BJ (cell line): ENCODE measurements around the gene RASGRF1. TPM values are rescaled to one million over a fixed set of nuclear protein-coding genes. Genes with fewer than 3 reads are reported as not detected.
A peak's percentile ranks its signal among the peaks of the same experiment; 100 is the strongest.

Experiments
- CTCF ChIA-PET: fragments of 350-600 bp; formaldehyde crosslinking; extraction: SDS; loops from one replicate; lab custom pipeline; 2021; ENCODE audit warnings: antibody characterized with exemption, inconsistent platforms; lab: Yijun Ruan, JAX
- POLR2A ChIA-PET: fragments of 300-600 bp; sonication (Branson Sonifier 250); formaldehyde crosslinking; extraction: SDS; loops from one replicate; lab custom pipeline; 2021; ENCODE audit warnings: antibody characterized with exemption; lab: Charles Lee
- DNase-seq: peaks from one replicate; pipeline ENCODE4 v3.0.0-alpha.2; 2011; ENCODE audit warnings: low read depth
- H3K27me3 ChIP-seq: 2 replicates; pipeline ENCODE4 v1.6.0; 2011; ENCODE audit warnings: low read length; ENCODE audit not compliant: control insufficient read depth, insufficient read depth
- H3K36me3 ChIP-seq: 2 replicates; pipeline ENCODE4 v1.5.1; 2011; ENCODE audit warnings: low read length; ENCODE audit not compliant: control insufficient read depth, insufficient read depth
- H3K4me3 ChIP-seq: 2 replicates; pipeline ENCODE4 v1.5.1; 2011; ENCODE audit warnings: low read depth, mild to moderate bottlenecking, control low read depth, low read length
- polyA plus RNA-seq: library from polyadenylated mRNA; depleted of rRNA; stranded (reverse); fragments of >200 nt; gene quantifications from 2 replicates; pipeline ENCODE4 v1.2.3, GENCODE V29; 2011
- TF ChIP-seq, protein P1 (sequence below): IDR thresholded peaks from 2 replicates; pipeline ENCODE4 v1.5.1; 2011; ENCODE audit warnings: low read depth, mild to moderate bottlenecking, control low read depth, inconsistent platforms, low read length, moderate library complexity; ENCODE audit not compliant: insufficient read depth

The RASGRF1 gene
- polyA plus RNA-seq, 1 experiment, result 0.31 TPM

DNA sequence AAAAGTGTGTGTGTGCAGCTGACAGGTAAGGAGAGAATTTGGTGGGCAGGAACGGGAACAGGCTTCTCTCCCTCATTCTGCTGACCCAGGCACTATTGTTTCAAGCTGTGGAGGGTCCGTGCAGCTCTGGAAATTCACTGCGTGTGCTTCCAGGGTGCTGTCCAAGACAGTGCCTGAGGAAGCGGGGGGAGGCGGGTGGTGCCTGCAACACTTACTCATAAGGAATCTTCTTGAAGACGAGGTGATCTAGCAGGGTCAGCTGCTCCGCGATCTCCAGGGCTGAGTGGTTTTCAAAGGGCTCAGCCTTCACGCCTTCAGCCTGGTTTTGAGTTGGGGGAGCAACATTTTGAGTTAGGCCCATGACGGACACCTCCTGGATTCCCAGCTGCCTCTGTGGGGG, 99.1 kb downstream of the RASGRF1 start:
- DNase-seq, result no peak
- Histone ChIP-seq H3K36me3 (no peaks in the 10 kb centered on the region), H3K4me3 (no peak overlapping the region), H3K27me3 (no peaks in the 10 kb centered on the region)
- POLR2A ChIA-PET, result no interaction called here
- CTCF ChIA-PET, result interaction anchor here (0.6 to 1.1 kb wide), 3 partner anchors 13 to 678 kb away, joined by 3 to 4 read pairs (median 3); no protein-coding TSS in a partner anchor
- TF ChIP-seq, protein P1, sequence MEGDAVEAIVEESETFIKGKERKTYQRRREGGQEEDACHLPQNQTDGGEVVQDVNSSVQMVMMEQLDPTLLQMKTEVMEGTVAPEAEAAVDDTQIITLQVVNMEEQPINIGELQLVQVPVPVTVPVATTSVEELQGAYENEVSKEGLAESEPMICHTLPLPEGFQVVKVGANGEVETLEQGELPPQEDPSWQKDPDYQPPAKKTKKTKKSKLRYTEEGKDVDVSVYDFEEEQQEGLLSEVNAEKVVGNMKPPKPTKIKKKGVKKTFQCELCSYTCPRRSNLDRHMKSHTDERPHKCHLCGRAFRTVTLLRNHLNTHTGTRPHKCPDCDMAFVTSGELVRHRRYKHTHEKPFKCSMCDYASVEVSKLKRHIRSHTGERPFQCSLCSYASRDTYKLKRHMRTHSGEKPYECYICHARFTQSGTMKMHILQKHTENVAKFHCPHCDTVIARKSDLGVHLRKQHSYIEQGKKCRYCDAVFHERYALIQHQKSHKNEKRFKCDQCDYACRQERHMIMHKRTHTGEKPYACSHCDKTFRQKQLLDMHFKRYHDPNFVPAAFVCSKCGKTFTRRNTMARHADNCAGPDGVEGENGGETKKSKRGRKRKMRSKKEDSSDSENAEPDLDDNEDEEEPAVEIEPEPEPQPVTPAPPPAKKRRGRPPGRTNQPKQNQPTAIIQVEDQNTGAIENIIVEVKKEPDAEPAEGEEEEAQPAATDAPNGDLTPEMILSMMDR, result no peak

DNA sequence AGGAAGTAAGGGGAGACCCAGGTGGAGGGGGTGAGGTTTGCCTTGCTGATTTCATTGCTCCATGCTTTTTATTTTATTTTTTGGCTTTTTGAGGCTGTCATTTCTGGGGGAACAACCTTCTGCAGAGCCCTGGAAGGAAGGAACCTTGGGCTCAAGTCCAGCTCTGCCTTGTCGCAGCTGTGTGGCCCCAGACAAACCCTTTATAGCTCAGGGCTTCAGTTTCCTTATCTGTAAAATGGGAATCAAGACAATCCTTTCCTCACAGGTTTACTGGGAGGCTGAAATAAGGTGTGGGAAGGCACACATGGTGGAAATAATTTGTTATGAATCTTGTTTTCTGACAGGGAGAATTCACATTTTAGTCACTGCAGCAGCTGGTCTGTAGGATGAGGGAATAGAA, 100.3 kb downstream of the RASGRF1 start:
- CTCF ChIA-PET, result no interaction called here
- Histone ChIP-seq H3K27me3 (no peaks in the 10 kb centered on the region), H3K36me3 (no peaks in the 10 kb centered on the region), H3K4me3 (no peak overlapping the region)
- POLR2A ChIA-PET, result no interaction called here
- TF ChIP-seq, protein P1, result no peak
- no peak for DNase-seq

DNA sequence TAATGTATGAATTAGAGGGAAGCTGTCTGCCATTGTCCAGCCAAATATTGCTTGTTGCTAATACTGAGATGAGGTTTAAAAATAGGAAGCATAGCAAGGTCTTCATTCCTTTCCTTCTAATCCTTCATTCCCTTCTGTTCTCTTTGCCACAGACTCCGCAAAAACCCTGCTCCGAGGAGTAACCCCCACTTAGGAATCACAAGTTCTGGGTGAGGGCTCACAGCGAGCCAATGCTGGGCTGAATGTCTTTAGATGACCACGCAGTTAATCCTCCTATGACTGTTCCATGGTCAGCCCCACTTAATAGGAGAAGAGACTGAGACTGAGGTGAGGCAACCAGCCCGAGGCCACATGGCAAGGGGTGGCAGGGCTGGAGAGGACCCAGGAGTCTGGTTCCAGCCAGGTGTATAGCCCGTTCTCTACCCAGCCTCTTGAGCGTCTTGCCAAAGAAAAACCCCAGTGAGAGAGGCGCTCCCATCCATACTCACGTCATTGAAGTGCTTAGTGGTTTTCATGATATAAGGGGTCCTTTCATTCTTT, 100.8 kb downstream of the RASGRF1 start:
- Histone ChIP-seq H3K4me3 (no peak overlapping the region), H3K36me3 (no peaks in the 10 kb centered on the region), H3K27me3 (no peaks in the 10 kb centered on the region)
- ChIA-PET CTCF (interaction anchor here (1.1 to 2.7 kb wide), 2 partner anchors 10 to 278 kb away, joined by 3 to 15 read pairs; no protein-coding TSS in a partner anchor), POLR2A (interaction anchor here (0.9 kb wide), 1 partner anchor 83 kb away, joined by 4 read pairs; no protein-coding TSS in a partner anchor)
- DNase-seq, result no peak
- TF ChIP-seq, protein P1, result no peak

DNA sequence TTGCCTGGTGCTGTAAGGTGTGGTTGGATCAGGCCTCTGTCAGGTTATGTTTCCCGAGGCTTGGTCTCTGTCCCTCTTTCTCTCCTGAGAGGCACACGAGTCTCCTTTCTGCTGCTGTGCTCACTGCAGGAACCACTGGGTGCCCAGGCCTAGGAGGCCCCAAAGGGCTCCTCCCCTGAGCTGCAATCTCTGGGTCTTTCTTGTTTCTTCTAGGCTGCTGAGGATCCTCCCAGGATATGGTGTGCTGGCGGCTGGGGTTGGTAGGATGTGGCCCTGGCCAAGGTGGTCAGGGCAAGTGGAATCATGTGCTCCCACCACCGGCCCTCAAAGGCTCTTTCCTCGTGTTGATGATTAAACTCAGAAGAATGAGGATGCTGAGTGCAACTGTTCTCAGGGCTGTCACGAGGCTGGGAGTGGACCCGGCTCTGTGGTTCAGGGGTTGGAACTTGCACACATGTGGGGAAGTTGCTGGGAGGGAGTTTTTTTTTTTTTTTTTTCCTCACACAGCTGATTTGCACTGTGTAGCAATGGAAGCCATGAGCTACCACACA, 102.1 kb downstream of the RASGRF1 start:
- no peaks in the 10 kb centered on the region for H3K36me3 ChIP-seq
- no peak overlapping the region for H3K4me3 ChIP-seq
- ChIA-PET POLR2A (interaction anchor here (0.6 to 0.9 kb wide), 3 partner anchors 27 to 115 kb away, joined by 4 to 5 read pairs (median 5); no protein-coding TSS in a partner anchor), CTCF (interaction anchor here (1.0 to 2.7 kb wide), 4 partner anchors 9 to 277 kb away, joined by 3 to 15 read pairs (median 6); no protein-coding TSS in a partner anchor)
- peak; percentile 97 for DNase-seq
- TF ChIP-seq, protein P1, result no peak
- no peaks in the 10 kb centered on the region for H3K27me3 ChIP-seq

DNA sequence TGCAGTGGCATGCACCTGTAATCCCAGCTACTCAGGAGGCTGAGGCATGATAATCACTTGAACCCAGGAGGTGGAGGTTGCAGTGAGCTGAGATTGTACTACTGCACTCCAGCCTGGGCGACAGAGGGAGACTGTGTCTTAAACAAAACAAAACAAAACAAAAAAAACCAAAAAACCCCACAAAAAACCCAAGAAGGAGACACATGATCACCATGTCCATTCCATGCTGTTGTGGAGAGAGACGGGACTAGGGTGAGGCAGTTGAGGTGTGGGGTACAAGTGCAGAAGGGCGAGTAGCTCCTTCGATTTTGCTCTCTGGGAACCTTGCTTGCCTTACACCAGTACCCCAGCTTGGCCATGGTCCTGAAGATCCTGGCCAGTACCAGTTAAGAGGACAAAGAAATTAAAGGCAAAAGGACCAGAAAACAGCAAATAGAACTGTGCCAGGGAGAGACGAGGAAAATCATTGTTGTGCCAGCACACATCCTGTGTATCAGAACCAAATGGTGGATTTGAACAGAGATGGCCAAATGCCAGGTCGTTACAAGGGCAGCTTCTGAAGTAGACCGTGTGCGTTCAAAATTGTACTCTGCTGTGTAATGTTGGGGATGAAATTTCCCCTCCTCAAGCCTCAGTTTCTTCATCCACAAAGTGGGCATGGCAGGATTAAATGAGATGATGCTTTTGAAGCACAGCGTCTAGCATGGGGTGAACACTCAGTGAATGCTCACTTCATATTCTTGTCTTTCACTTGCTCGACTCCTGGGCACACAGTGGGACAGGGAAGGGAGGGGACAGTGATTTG, 102.8 kb downstream of the RASGRF1 start:
- POLR2A ChIA-PET, result no interaction called here
- CTCF ChIA-PET, result interaction anchor here (0.7 to 2.7 kb wide), 3 partner anchors 8 to 78 kb away, joined by 3 to 15 read pairs (median 8); no protein-coding TSS in a partner anchor
- no peak for DNase-seq
- Histone ChIP-seq H3K36me3 (no peaks in the 10 kb centered on the region), H3K27me3 (no peaks in the 10 kb centered on the region), H3K4me3 (no peak overlapping the region)
- TF ChIP-seq, protein P1, result no peak
